Activated CD4-positive, alpha-beta T cell treated with anti-CD3 and anti-CD28 coated beads for 1 hour (primary cell): Measurements from ENCODE around the gene ZNF385D.

ENCODE experiments used
- DNase-seq: peaks from one replicate; pipeline ENCODE4 v3.0.0-alpha.2; 2020

Gene ZNF385D

DNA sequence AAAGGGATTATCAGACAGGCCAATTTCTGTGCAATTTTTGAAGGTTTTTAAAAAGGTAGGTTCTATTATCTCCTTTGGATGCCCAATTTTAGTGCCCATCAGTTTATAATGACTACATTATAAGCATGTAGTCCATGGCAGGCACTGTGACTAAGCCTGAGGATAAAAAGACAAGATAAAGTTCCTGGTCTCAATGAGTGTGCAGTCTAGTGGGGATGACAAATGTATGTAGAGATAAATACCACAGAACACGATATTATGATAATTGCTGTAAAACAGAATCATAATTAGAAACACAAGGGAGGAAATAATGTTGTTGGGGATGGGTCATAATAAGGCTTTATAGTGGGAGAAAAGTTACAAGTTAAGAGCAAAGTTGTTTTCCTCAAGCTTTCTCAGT lies 163.1 kb downstream of the ZNF385D start:
- DNase-seq, result no peak

GRCh38 chr3:21585216-21585740 lies 165.7 kb downstream of the ZNF385D start:
- DNase-seq, result no peak

GRCh38 chr3:21573291-21573690 lies 177.7 kb downstream of the ZNF385D start:
- no peak for DNase-seq

DNA sequence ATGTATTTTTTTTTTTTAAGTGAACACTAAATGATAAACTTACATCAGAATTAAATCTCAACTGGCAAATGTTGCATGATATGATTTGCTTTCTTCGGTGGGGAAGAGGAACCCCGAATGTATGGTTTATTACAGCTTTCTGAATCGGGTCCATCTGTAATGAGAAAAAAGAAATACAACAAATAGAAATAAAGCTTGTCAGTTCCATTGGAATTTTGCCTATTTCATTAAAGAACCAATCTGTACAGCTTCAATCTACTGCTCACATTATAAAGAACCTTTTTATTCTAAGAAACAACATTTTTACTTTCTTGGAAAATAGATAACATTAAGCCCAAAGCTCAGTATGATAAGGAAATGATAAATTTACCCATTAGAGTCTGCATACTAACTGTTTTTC lies 186.5 kb downstream of the ZNF385D start:
- DNase-seq, result no peak

- no peak for DNase-seq
Measured at GRCh38 chr3:21562243-21562642, 188.8 kb downstream of the ZNF385D start.

GRCh38 chr3:21561472-21561871 lies 189.5 kb downstream of the ZNF385D start:
- DNase-seq, result no peak

GRCh38 chr3:21551019-21551418 lies 200.0 kb downstream of the ZNF385D start:
- DNase-seq, result no peak

- DNase-seq, result no peak
Measured at GRCh38 chr3:21544076-21544462, 206.9 kb downstream of the ZNF385D start.

DNA sequence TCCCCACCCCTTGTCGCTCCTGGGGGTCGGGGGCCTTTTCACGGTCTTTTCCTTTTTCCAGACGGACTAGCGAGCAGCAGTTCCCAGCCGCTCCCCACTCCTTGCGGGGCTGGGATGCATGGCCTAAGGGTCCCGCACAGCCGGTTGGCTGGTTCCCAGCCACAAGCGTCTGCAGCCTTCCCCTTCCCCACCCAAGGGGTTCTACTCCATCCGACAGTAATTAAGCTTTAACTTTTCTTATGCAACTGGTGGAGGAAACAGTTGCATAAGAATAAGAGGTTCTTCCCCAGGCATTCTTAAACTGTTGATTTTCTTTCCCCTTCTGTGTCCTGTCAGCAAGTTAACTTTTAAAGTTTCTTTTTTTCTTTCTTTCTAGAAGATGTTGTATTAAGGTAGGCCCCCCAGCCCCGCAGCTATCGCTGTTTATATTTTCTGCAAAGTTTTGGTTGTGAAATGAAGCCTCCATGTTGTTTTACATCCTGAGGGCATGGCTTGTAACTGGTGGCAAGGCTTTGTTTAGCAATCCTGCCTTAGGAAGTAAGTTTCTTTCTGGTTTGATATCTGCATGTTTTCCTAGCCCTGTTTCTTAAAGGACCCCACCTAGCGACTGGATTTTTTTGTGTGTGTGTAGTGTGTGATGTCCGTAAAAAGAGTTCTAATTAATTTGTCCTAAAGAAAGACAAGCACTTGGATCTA lies 207.5 kb downstream of the ZNF385D start:
- no peak for DNase-seq

DNA sequence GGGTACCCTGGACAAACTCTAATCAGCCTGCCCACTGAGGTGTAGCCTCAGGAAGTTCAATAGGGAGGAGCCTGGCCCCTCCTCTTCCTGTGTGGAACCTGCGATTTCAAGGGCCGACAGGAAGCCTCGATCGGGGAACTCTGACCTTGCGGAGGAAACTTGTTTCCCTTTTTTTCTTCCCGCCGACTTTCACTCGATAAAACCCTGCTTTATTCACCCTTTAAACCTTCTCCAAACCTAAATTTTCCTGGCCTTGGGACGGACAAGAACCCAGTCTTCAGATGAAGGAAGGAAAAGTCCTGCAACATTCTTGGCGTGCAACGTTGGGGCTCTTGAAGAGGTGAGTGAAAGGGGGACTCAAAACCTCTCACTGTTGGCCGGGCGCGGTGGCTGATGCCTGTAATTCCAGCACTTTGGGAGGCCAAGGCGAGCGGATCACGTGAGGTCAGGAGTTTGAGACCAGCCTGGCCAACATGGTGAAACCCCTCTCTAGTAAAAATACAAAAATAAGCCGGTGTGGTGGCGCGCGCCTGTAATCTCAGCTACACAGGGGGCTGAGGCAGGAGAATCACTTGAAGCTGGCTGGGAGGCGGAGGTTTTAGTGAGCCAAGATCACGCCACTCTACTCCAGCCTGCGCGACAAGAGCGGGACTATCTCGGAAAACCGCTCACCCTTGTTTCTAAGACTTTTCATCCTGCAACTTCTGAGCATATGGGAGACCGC lies 208.2 kb downstream of the ZNF385D start:
- no peak for DNase-seq

- no peak for DNase-seq
Measured at GRCh38 chr3:21540265-21540664, 210.7 kb downstream of the ZNF385D start.

DNA sequence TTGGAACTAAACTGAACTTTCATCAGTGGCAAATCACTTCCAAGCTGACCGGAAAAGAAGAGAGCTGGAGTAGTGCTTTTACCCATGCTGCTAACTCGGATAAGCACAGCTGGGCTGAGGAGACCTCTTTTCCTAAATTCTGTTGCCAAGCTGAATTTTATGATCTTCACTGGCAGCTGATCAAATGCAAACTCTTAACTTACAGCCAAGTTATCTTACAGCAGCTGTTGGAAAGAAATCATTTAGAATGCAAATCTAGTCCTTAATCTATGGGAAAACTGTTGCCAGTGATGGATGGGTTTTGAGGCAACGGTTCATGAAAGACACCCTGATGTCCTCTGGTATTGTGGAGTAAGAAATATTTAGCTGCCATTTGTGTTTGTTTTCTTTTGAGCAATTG lies 216.5 kb downstream of the ZNF385D start:
- DNase-seq, result no peak

DNA sequence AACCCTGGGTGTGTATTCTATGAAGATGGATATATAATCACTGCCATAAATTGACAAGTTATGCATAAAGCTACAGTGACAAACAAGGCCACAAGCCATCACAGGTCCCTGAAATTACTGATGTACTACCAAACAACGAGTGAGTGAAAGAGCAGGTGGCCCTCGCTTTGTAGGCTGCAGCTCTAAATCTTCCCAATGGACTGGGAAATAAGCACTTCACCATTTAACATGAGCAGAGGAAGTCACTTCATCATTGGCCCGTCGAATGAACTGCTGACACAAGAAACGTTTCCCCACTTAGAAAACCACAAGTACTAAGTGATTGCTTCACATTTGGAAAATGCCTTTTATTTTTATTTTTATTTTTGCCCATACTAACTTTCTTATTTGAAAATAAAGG lies 218.0 kb downstream of the ZNF385D start:
- DNase-seq, result no peak

DNA sequence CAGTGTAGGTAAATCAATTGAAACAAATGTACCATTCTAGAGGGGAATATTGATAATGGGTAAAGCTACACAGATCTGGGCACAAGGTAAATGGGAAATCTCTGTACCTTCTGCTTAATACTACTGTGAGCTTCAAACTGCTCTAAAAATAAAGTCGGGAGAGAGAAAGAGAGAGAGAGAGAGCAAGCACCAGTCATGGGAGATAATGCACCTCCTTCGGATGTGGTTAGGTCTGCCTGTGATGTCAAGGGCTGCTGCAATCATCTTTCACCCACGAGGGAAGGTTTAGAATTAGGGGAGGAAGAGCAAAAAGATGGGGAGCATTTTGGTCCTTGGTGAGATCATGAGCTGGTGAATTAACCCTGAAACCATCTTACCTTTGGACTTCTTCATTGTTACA lies 219.1 kb downstream of the ZNF385D start:
- no peak for DNase-seq

- no peak for DNase-seq
Measured at GRCh38 chr3:21528291-21528995, 222.6 kb downstream of the ZNF385D start.

- no peak for DNase-seq
Measured at GRCh38 chr3:21526461-21526860, 224.5 kb downstream of the ZNF385D start.

DNA sequence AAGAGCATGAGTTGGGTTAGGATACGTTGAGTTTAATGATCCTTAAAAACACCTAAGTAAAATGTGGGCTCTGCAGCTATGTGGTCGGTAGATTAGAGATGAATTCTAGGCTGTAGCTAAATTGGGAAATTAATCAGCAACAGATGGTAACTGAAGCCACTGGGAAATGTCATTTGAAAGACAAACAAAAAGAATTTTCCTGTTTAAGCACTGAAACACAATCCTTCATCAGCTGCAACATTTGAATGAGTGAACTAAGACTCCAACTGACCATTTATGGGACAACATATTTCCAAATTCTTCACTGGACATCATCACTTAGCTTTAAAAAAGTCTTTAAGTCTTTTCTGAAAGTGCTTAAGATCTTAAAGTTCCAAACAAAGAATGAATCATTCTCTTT lies 226.9 kb downstream of the ZNF385D start:
- no peak for DNase-seq

DNA sequence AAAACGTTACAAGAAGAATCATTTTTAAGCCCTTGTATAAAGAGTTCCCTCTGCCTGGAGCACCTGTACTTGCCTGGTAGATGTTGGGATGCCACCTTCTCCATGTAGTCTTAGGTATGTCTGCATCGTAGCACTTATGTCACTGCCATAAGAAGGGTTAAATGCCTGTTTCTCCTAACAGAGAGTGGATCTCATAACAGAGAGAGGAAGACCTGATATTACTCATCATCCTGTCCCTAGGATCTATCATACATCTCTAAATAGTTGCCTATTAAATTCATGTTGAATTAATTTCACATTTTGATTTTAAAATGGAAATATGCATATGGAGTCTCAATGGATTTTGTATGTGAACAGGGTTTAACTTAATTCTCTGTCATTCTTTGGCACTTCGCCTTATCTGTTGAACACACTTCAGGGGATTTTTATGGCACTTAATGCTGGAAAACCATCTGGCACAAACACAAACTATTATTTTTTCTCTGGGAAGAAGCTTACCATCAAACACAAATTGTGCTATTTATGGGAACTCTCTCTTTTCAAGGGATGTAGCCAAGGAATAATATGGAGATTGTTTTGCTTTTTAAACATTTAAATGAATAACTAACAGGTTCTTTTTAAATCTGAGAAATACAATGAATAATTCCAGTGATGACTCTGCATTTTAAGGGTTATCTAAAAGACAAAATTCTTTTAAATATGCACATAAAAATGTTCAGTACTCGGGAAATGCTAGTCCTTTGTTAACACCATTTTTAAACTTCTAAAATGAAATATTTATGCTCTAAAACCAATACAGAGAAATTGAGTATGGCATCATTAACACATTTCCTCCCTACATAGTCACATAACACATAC lies 230.7 kb downstream of the ZNF385D start:
- DNase-seq, result no peak

DNA sequence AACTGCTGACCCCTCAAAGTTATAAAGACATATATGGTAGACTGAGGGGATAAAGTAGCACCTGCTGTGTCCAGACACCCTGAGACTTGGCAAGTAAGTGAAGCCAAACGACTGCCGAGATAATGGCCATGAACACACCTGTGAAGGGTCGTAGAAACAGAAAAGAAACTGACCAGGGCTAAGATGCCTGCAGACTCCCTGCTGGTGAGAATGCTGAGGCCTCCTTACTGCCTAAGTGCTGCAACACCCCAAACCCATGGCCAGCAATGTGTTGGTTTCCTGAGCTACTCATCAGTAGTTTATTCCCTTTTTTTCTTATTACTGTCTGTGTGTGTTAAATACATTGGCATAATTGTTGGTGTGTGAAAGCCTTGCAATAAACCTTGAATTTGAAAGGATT lies 233.8 kb downstream of the ZNF385D start:
- DNase-seq, result no peak

GRCh38 chr3:21515417-21515816 lies 235.6 kb downstream of the ZNF385D start:
- DNase-seq, result no peak

DNA sequence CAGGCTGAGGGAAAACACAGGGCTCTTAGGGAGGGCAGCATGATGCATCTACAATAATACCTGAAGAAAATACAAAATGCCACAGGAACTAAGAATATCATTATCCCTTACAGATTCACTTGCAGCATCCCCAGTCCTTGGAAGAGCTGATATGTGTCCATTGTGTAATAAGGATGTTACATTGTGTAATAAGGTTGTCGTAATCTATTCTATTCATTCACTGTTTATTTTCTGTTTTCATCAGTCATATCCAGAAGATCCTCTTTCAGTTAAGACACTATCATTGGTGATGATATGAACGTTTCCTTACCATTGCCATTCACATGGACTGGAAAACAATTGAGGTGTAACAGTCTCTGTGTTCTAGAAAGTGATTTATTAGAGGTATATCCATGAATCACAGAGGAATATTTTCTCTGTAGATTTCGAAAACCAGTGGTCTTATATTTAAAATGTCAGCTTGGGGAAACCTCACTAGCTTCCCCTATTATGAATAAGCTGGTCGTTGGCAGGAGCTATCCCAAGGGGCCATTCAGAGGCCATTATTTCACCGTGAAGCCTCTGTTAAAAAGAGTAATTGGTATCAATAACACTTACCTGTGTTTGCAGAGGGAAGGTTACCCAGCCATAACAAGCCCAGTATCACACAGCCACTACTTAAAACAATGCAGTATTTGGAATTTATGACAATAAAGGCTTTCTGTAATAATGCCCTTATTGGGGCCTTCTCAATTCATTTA lies 241.1 kb downstream of the ZNF385D start:
- DNase-seq, result no peak

DNA sequence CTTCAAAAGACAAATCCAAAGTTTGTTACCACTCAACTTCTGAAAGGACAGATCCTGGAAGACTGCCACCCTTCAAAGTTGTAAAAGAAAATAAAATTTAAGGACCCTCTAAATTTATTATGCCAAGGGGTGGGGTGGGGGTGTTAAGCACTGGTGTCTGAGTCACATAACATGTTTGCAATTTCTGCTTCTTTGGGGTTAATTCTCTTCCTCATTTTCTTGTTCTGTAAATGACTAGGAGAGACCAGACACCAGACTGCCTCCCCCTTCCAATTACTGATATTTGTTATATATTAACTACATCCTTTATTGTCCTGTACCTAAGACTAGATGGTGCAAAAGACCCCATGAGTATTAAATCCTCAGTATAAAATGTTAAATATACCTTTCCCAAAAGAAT lies 242.8 kb downstream of the ZNF385D start:
- no peak for DNase-seq
